ENCODE results near the gene ST8SIA3. TPM values are rescaled to one million over a fixed set of nuclear protein-coding genes. Genes with fewer than 3 reads are reported as not detected.

Gene ST8SIA3
- total RNA-seq, 1 experiment from 2014 or later = 1.9 TPM

DNA sequence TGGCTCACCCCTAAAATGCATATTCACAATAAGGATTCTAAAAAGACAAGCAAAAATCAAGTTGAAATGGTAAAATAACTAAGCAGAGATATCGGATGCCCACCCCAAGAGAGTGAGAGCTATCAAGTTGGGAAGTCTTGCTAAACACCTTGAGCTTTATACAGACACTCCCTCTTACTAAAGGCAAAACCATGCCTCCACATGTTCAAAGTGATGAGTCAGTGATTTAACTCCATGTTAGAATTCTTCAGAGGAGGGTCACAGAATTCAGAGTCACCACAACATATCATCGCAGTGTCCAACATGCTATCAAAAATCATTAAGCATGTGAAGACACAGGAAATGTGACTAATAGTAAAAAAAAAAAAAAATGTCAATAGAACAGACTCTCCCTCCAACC is 20.6 kb upstream of the ST8SIA3 start:
- Mint-ChIP-seq H3K9me3 (no peaks in the 10 kb centered on the region; a peak in 1 of 5 replicates), H3K27ac (no peak overlapping the region), H3K27me3 (ENCODE audit: low read depth) (no peaks in the 10 kb centered on the region), H3K36me3 (ENCODE audit: insufficient read depth in 1 of 3, low read depth in 3 of 3) (no peaks in the 10 kb centered on the region), H3K4me1 (peaks cover 0 to 11% of the 10 kb centered on the region in 2 experiments; a peak in 2 of 4 replicates), H3K4me3 (no peak overlapping the region)
- Histone ChIP-seq H2AK5ac (ENCODE audit: insufficient read length, low read length) (no peak overlapping the region), H2BK120ac (ENCODE audit: low read depth, low read length, poor library complexity, severe bottlenecking) (no peak overlapping the region), H3K56ac (ENCODE audit: insufficient read length, low read depth, low read length) (no peak overlapping the region), H3K14ac (ENCODE audit: insufficient read depth, low read length) (no peak overlapping the region), H4K91ac (ENCODE audit: insufficient read length, low read depth, low read length) (no peak overlapping the region), H2AFZ (ENCODE audit: low read length) (no peak overlapping the region), H3K23ac (ENCODE audit: insufficient read length, low read depth, low read length) (no peak overlapping the region), H3K9me3 (ENCODE audit: control insufficient read depth, low read depth, low read length) (no peaks in the 10 kb centered on the region), H3K18ac (ENCODE audit: insufficient read length, low read depth, low read length) (no peak overlapping the region), H4K8ac (replicated peaks; ENCODE audit: insufficient read length, low read depth, low read length) (no peak overlapping the region), H2BK20ac (ENCODE audit: low read depth, low read length, poor library complexity, severe bottlenecking) (no peak overlapping the region), H2BK12ac (ENCODE audit: insufficient read length, low read depth, low read length) (no peak overlapping the region), H3K23me2 (ENCODE audit: insufficient read length, low read depth, low read length, poor library complexity, severe bottlenecking) (no peaks in the 10 kb centered on the region), H3K79me1 (ENCODE audit: insufficient read depth, low read depth, low read length, poor library complexity, severe bottlenecking) (no peaks in the 10 kb centered on the region), H3K27ac (ENCODE audit: insufficient read length, low read depth, low read length) (no peak overlapping the region), H2BK15ac (ENCODE audit: low read depth, low read length) (no peak overlapping the region), H3T11ph (ENCODE audit: low read length) (no peak overlapping the region), H3K4me2 (ENCODE audit: insufficient read depth, insufficient read length, low read length) (no peak overlapping the region), H4K5ac (ENCODE audit: insufficient read length, low read depth, low read length) (no peak overlapping the region), H3K4me1 (ENCODE audit: insufficient read depth, low read length) (no peaks in the 10 kb centered on the region), H3K9ac (ENCODE audit: extremely low read depth, insufficient read length, low read length) (no peak overlapping the region), H3K79me2 (ENCODE audit: insufficient read depth, low read length) (no peaks in the 10 kb centered on the region), H4K20me1 (ENCODE audit: control insufficient read depth, insufficient read depth, insufficient read length) (no peaks in the 10 kb centered on the region), H2BK5ac (ENCODE audit: insufficient read length, low read length) (no peak overlapping the region), H3K27me3 (ENCODE audit: insufficient read depth, low read length) (no peaks in the 10 kb centered on the region), H3K4ac (ENCODE audit: low read depth, low read length) (no peak overlapping the region)
- no peak for DNase-seq
- WGBS (ENCODE audit: extremely low coverage, insufficient read length, low lambda C conversion rate) = no CpG with 5 or more reads among the region's 2 CpGs
- TF ChIP-seq, protein P1, sequence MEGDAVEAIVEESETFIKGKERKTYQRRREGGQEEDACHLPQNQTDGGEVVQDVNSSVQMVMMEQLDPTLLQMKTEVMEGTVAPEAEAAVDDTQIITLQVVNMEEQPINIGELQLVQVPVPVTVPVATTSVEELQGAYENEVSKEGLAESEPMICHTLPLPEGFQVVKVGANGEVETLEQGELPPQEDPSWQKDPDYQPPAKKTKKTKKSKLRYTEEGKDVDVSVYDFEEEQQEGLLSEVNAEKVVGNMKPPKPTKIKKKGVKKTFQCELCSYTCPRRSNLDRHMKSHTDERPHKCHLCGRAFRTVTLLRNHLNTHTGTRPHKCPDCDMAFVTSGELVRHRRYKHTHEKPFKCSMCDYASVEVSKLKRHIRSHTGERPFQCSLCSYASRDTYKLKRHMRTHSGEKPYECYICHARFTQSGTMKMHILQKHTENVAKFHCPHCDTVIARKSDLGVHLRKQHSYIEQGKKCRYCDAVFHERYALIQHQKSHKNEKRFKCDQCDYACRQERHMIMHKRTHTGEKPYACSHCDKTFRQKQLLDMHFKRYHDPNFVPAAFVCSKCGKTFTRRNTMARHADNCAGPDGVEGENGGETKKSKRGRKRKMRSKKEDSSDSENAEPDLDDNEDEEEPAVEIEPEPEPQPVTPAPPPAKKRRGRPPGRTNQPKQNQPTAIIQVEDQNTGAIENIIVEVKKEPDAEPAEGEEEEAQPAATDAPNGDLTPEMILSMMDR (conservative IDR thresholded peaks at IDR 0.05) = no peak

Measured in H9 (cell line).